ENCODE data around the gene RXRG. TPM values are rescaled to one million over a fixed set of nuclear protein-coding genes. Genes with fewer than 3 reads are reported as not detected.

Gene RXRG
- total RNA-seq, 1 experiment from 2014 or later: not detected

DNA sequence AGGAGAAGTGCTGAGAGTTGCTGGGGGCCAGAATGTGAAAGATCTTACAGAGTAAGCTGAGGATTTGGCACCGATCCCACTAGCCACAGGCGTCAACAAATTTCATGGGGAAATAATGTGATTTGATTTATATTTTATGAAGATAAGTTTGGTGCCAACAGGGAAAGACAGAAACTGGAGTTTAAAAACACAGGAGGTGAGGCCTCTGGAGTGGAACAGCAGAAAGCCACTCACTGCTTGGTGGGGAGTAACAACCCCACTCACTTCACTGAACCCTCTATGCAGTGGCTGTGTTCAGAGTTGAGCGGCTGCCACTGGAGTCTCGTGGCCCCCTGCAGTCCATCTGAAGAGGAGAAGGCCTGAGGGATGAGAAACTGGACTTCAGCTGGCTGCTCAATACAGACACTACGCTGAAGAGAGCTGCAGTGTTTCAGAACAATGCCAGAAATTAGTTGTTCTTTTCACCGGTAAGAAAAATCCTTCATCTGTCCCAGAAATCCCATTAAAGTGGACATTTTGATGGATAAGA lies 48.0 kb upstream of the RXRG start:
- Histone ChIP-seq H3K27me3 (ENCODE audit: insufficient read depth, low read length) (no peaks in the 10 kb centered on the region), H3K79me1 (ENCODE audit: insufficient read depth, low read depth, low read length, poor library complexity, severe bottlenecking) (no peaks in the 10 kb centered on the region), H3K14ac (ENCODE audit: insufficient read depth, low read length) (no peak overlapping the region), H2BK120ac (ENCODE audit: low read depth, low read length, poor library complexity, severe bottlenecking) (no peak overlapping the region), H2BK15ac (ENCODE audit: low read depth, low read length) (no peak overlapping the region), H4K8ac (replicated peaks; ENCODE audit: insufficient read length, low read depth, low read length) (no peak overlapping the region), H2AFZ (ENCODE audit: low read length) (no peak overlapping the region), H3K56ac (ENCODE audit: insufficient read length, low read depth, low read length) (no peak overlapping the region), H3K9ac (ENCODE audit: extremely low read depth, insufficient read length, low read length) (no peak overlapping the region), H3K27ac (ENCODE audit: insufficient read length, low read depth, low read length) (no peak overlapping the region), H3K18ac (ENCODE audit: insufficient read length, low read depth, low read length) (no peak overlapping the region), H3K79me2 (ENCODE audit: insufficient read depth, low read length) (no peaks in the 10 kb centered on the region), H2AK5ac (ENCODE audit: insufficient read length, low read length) (no peak overlapping the region), H2BK12ac (ENCODE audit: insufficient read length, low read depth, low read length) (no peak overlapping the region), H3T11ph (ENCODE audit: low read length) (no peak overlapping the region), H3K4me1 (ENCODE audit: insufficient read depth, low read length) (no peaks in the 10 kb centered on the region; the same call in 1 of the 2 replicates), H3K4ac (ENCODE audit: low read depth, low read length) (no peak overlapping the region), H2BK5ac (ENCODE audit: insufficient read length, low read length) (no peak overlapping the region), H4K91ac (ENCODE audit: insufficient read length, low read depth, low read length) (no peak overlapping the region), H4K20me1 (ENCODE audit: control insufficient read depth, insufficient read depth, insufficient read length) (no peaks in the 10 kb centered on the region), H3K23ac (ENCODE audit: insufficient read length, low read depth, low read length) (no peak overlapping the region), H3K23me2 (ENCODE audit: insufficient read length, low read depth, low read length, poor library complexity, severe bottlenecking) (no peaks in the 10 kb centered on the region), H2BK20ac (ENCODE audit: low read depth, low read length, poor library complexity, severe bottlenecking) (no peak overlapping the region), H3K4me2 (ENCODE audit: insufficient read depth, insufficient read length, low read length) (no peak overlapping the region), H4K5ac (ENCODE audit: insufficient read length, low read depth, low read length) (no peak overlapping the region), H3K9me3 (ENCODE audit: control insufficient read depth, low read depth, low read length) (no peaks in the 10 kb centered on the region)
- TF ChIP-seq, protein P1, sequence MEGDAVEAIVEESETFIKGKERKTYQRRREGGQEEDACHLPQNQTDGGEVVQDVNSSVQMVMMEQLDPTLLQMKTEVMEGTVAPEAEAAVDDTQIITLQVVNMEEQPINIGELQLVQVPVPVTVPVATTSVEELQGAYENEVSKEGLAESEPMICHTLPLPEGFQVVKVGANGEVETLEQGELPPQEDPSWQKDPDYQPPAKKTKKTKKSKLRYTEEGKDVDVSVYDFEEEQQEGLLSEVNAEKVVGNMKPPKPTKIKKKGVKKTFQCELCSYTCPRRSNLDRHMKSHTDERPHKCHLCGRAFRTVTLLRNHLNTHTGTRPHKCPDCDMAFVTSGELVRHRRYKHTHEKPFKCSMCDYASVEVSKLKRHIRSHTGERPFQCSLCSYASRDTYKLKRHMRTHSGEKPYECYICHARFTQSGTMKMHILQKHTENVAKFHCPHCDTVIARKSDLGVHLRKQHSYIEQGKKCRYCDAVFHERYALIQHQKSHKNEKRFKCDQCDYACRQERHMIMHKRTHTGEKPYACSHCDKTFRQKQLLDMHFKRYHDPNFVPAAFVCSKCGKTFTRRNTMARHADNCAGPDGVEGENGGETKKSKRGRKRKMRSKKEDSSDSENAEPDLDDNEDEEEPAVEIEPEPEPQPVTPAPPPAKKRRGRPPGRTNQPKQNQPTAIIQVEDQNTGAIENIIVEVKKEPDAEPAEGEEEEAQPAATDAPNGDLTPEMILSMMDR (conservative IDR thresholded peaks at IDR 0.05): no peak
- WGBS (ENCODE audit: extremely low coverage, insufficient read length, low lambda C conversion rate): no CpG with 5 or more reads among the region's 6 CpGs
- H3K4me3 Mint-ChIP-seq: no peak overlapping the region
- H3K9me3 Mint-ChIP-seq: no peaks in the 10 kb centered on the region
- H3K4me1 Mint-ChIP-seq: peaks cover 7 to 15% of the 10 kb centered on the region in 2 experiments
- no peaks in the 10 kb centered on the region; the same call in none of the 2 replicates for H3K27me3 Mint-ChIP-seq (ENCODE audit: low read depth)
- H3K27ac Mint-ChIP-seq: no peak overlapping the region; a peak in 1 of 7 replicates
- H3K36me3 Mint-ChIP-seq (ENCODE audit: insufficient read depth in 1 of 3, low read depth in 3 of 3): no peaks in the 10 kb centered on the region
- DNase-seq: no peak

All from H9 (cell line).